GM23338 (cell line): ENCODE measurements around the gene MAPKAPK2. TPM values are rescaled to one million over a fixed set of nuclear protein-coding genes. Genes with fewer than 3 reads are reported as not detected.

Experiments used
- ATAC-seq: fragments of 200-7000 bp; cut with Tn5 transposase; 3 replicates; pipeline ENCODE4 v1.9.1; 2020
- DNase-seq: peaks from one replicate; pipeline ENCODE4 v3.0.0-alpha.2; 2015; ENCODE audit warnings: low spot score
- H2AFZ ChIP-seq: fragments of 200-600 bp; sonication (generic); 2 replicates; pipeline ENCODE4 v1.8.0; 2016; ENCODE audit warnings: antibody characterized with exemption, mild to moderate bottlenecking, moderate library complexity
- H3F3A ChIP-seq: fragments of 200-600 bp; sonication (generic); replicated peaks from 2 replicates; pipeline ENCODE4 v1.8.0; 2017; ENCODE audit warnings: antibody characterized with exemption, mixed run types, low read depth
- H3K27ac ChIP-seq: fragments of 200-600 bp; sonication (generic); 2 replicates; pipeline ENCODE4 v1.6.1; 2016; ENCODE audit warnings: low read depth
- H3K27me3 ChIP-seq: fragments of 200-600 bp; sonication (generic); 2 replicates; pipeline ENCODE4 v1.8.0; 2016; ENCODE audit warnings: mild to moderate bottlenecking, mixed run types, moderate library complexity; ENCODE audit not compliant: insufficient read depth
- H3K36me3 ChIP-seq: fragments of 200-600 bp; sonication (generic); 2 replicates; pipeline ENCODE4 v1.8.0; 2016; ENCODE audit warnings: mild to moderate bottlenecking; ENCODE audit not compliant: insufficient read depth
- H3K4me1 ChIP-seq: fragments of 200-600 bp; sonication (generic); 2 replicates; pipeline ENCODE4 v1.8.0; 2016; ENCODE audit warnings: mild to moderate bottlenecking, moderate library complexity; ENCODE audit not compliant: insufficient read depth
- H3K4me2 ChIP-seq: fragments of 200-600 bp; sonication (generic); 2 replicates; pipeline ENCODE4 v1.7.1; 2017; ENCODE audit warnings: mixed run types
- H3K4me3 ChIP-seq: fragments of 200-600 bp; sonication (generic); 2 replicates; pipeline ENCODE4 v1.6.1; 2016; ENCODE audit warnings: mixed run types
- H3K79me2 ChIP-seq: fragments of 200-600 bp; sonication (generic); replicated peaks from 2 replicates; pipeline ENCODE4 v1.8.0; 2017; ENCODE audit warnings: mild to moderate bottlenecking; ENCODE audit not compliant: insufficient read depth
- H3K9me2 ChIP-seq: fragments of 200-600 bp; sonication (generic); 2 replicates; pipeline ENCODE4 v1.8.0; 2017; ENCODE audit not compliant: insufficient read depth
- H4K20me1 ChIP-seq: fragments of 200-600 bp; sonication (generic); replicated peaks from 2 replicates; pipeline ENCODE4 v1.8.0; 2017; ENCODE audit warnings: mild to moderate bottlenecking; ENCODE audit not compliant: insufficient read depth
- H3K27ac Mint-ChIP-seq: 2 replicates; pipeline ENCODE4 v1.8.0; 2020; ENCODE audit warnings: inconsistent platforms, mild to moderate bottlenecking, moderate library complexity, mixed read lengths
- H3K27me3 Mint-ChIP-seq: 3 replicates; pipeline ENCODE4 v1.8.0; 2022; ENCODE audit warnings: low read depth, mild to moderate bottlenecking, moderate library complexity, mixed read lengths, inconsistent platforms; ENCODE audit not compliant: insufficient read depth, poor library complexity
- H3K36me3 Mint-ChIP-seq: 3 replicates; pipeline ENCODE4 v1.8.0; 2021; ENCODE audit warnings: low read depth, mild to moderate bottlenecking, inconsistent platforms, moderate library complexity, mixed read lengths
- H3K4me1 Mint-ChIP-seq: 3 replicates; pipeline ENCODE4 v1.8.0; 2020; ENCODE audit warnings: mild to moderate bottlenecking, inconsistent platforms, mixed read lengths
- H3K4me3 Mint-ChIP-seq: 3 replicates; pipeline ENCODE4 v1.8.0; 2021; ENCODE audit warnings: moderate library complexity, mild to moderate bottlenecking, inconsistent platforms, mixed read lengths
- H3K9me3 Mint-ChIP-seq: 3 replicates; pipeline ENCODE4 v1.8.0; 2020; ENCODE audit warnings: moderate library complexity, mild to moderate bottlenecking, inconsistent platforms, mixed read lengths
- CREB1 ChIP-seq: fragments of 250-450 bp; sonication (Bioruptor Pico); IDR thresholded peaks from 2 replicates; pipeline ENCODE4 v1.5.0; 2020; ENCODE audit warnings: low read depth, mild to moderate bottlenecking, moderate library complexity
- EZH2 ChIP-seq: fragments of 200-600 bp; sonication (generic); IDR thresholded peaks from one replicate; pipeline ENCODE4 v1.8.0; 2017; ENCODE audit warnings: antibody characterized with exemption, mild to moderate bottlenecking, low read depth; ENCODE audit not compliant: unreplicated experiment
- EZH2phosphoT487 ChIP-seq: fragments of 200-600 bp; sonication (generic); IDR thresholded peaks from one replicate; pipeline ENCODE4 v1.8.1; 2018; ENCODE audit warnings: antibody characterized with exemption; ENCODE audit not compliant: unreplicated experiment
- JUNB ChIP-seq: IDR thresholded peaks from one replicate; pipeline ENCODE4 v1.6.1; 2016; ENCODE audit warnings: antibody characterized with exemption; ENCODE audit not compliant: unreplicated experiment
- NANOG ChIP-seq: IDR thresholded peaks from 2 replicates; pipeline ENCODE4 v1.6.1; 2016; ENCODE audit warnings: antibody characterized with exemption, borderline replicate concordance
- POLR2AphosphoS5 ChIP-seq: IDR thresholded peaks from 2 replicates; pipeline ENCODE4 v1.6.1; 2016; ENCODE audit warnings: antibody characterized with exemption, low read depth
- STAT1 ChIP-seq: IDR thresholded peaks from one replicate; pipeline ENCODE4 v1.6.1; 2016; ENCODE audit warnings: antibody characterized with exemption; ENCODE audit not compliant: unreplicated experiment
- ZNF114 ChIP-seq: fragments of 250-450 bp; sonication (Bioruptor Pico); IDR thresholded peaks from 2 replicates; pipeline ENCODE4 v1.5.0; 2020; ENCODE audit warnings: mild to moderate bottlenecking, moderate library complexity
- ZNF331 ChIP-seq: fragments of 250-450 bp; sonication (Bioruptor Pico); IDR thresholded peaks from 2 replicates; pipeline ENCODE4 v1.5.0; 2020; ENCODE audit warnings: low read depth, mild to moderate bottlenecking, moderate library complexity
- ZNF462 ChIP-seq: fragments of 250-450 bp; sonication (Bioruptor Pico); IDR thresholded peaks from 2 replicates; pipeline ENCODE4 v1.5.0; 2020; ENCODE audit warnings: mild to moderate bottlenecking, moderate library complexity
- polyA plus RNA-seq: library from polyadenylated mRNA; unstranded; fragments of >200 nt; fragmentation: Nextera tagmentation; extraction: Ambion mirVana; gene quantifications from 2 replicates; pipeline ENCODE4 v1.2.1, GENCODE V29; 2016
- total RNA-seq: library from RNA; depleted of rRNA; stranded (reverse); fragments of >200 nt; shearing (Covaris generic); gene quantifications from 2 replicates; pipeline ENCODE4 v1.2.3, GENCODE V29; 2014
- TF ChIP-seq, protein P1 (sequence below): IDR thresholded peaks from one replicate; pipeline ENCODE4 v1.6.1; 2018; ENCODE audit warnings: antibody characterized with exemption; ENCODE audit not compliant: unreplicated experiment
- TF ChIP-seq, protein P2 (sequence below): IDR thresholded peaks from 2 replicates; pipeline ENCODE4 v1.6.1; 2016; ENCODE audit warnings: antibody characterized with exemption

MAPKAPK2 gene
- total and polyA plus RNA-seq, 2 experiments from 2014 or later = 10.1 to 30.4 TPM

- TF ChIP-seq ZNF462 (CRISPR knock-in tag) = no peak
- TF ChIP-seq EZH2 = no peak
- TF ChIP-seq, protein P1, sequence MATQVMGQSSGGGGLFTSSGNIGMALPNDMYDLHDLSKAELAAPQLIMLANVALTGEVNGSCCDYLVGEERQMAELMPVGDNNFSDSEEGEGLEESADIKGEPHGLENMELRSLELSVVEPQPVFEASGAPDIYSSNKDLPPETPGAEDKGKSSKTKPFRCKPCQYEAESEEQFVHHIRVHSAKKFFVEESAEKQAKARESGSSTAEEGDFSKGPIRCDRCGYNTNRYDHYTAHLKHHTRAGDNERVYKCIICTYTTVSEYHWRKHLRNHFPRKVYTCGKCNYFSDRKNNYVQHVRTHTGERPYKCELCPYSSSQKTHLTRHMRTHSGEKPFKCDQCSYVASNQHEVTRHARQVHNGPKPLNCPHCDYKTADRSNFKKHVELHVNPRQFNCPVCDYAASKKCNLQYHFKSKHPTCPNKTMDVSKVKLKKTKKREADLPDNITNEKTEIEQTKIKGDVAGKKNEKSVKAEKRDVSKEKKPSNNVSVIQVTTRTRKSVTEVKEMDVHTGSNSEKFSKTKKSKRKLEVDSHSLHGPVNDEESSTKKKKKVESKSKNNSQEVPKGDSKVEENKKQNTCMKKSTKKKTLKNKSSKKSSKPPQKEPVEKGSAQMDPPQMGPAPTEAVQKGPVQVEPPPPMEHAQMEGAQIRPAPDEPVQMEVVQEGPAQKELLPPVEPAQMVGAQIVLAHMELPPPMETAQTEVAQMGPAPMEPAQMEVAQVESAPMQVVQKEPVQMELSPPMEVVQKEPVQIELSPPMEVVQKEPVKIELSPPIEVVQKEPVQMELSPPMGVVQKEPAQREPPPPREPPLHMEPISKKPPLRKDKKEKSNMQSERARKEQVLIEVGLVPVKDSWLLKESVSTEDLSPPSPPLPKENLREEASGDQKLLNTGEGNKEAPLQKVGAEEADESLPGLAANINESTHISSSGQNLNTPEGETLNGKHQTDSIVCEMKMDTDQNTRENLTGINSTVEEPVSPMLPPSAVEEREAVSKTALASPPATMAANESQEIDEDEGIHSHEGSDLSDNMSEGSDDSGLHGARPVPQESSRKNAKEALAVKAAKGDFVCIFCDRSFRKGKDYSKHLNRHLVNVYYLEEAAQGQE = no peak
These were observed 12.3 kb downstream of the MAPKAPK2 start (continued) for GRCh38 chr1:206696812-206697585.

DNA sequence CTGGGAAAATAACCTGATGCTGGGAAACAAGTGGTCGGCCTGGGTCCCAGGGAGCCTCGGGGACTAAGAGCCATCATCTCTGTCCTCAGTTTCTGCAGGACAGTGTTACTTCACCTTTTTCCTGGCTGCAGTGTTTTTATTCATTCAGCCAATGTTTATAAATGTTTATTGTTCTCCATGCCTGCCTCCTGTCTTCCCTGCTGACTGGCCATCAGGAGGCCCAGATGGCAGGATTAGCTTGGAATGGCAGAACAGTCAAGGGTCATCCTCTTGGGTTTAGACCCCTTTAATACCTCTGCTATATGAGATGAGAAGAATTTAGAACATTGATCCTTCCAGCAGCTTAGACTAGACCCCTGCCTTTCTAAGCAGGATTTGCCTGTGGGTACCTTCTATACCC lies 13.3 kb downstream of the MAPKAPK2 start:
- H3K9me3 Mint-ChIP-seq = no peaks in the 10 kb centered on the region
- Histone ChIP-seq H4K20me1 (peaks cover 60% of the 10 kb centered on the region), H3F3A (0 out of 2 replicates have a peak, but pooled peaks cover 4% of the 10 kb centered on the region), H3K9me2 (no peaks in the 10 kb centered on the region), H2AFZ (no peak overlapping the region), H3K4me1 (peaks cover 32% of the 10 kb centered on the region), H3K4me3 (no peak overlapping the region), H3K27me3 (no peaks in the 10 kb centered on the region), H3K36me3 (no peaks in the 10 kb centered on the region), H3K79me2 (peaks cover 82% of the 10 kb centered on the region), H3K4me2 (no peak overlapping the region), H3K27ac (no peak overlapping the region)
- ATAC-seq (no peak), DNase-seq (no peak)
- no peak overlapping the region for H3K4me3 Mint-ChIP-seq
- peaks cover 5% of the 10 kb centered on the region for H3K36me3 Mint-ChIP-seq
- H3K27me3 Mint-ChIP-seq = peaks cover 9% of the 10 kb centered on the region
- peaks cover 70% of the 10 kb centered on the region for H3K4me1 Mint-ChIP-seq
- H3K27ac Mint-ChIP-seq = no peak overlapping the region
- TF ChIP-seq EZH2phosphoT487 = no peak
- TF ChIP-seq CREB1 (CRISPR knock-in tag) = no peak
- no peak for TF ChIP-seq ZNF114 (CRISPR knock-in tag)
- no peak for TF ChIP-seq NANOG
- no peak for TF ChIP-seq ZNF331 (CRISPR knock-in tag)
- no peak for TF ChIP-seq JUNB
- TF ChIP-seq EZH2 = no peak
- no peak for TF ChIP-seq POLR2AphosphoS5
- TF ChIP-seq STAT1 = no peak
- TF ChIP-seq, protein P2, sequence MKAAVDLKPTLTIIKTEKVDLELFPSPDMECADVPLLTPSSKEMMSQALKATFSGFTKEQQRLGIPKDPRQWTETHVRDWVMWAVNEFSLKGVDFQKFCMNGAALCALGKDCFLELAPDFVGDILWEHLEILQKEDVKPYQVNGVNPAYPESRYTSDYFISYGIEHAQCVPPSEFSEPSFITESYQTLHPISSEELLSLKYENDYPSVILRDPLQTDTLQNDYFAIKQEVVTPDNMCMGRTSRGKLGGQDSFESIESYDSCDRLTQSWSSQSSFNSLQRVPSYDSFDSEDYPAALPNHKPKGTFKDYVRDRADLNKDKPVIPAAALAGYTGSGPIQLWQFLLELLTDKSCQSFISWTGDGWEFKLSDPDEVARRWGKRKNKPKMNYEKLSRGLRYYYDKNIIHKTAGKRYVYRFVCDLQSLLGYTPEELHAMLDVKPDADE = no peak
